Colonic mucosa (tissue), 4 donors: Measurements from ENCODE around the gene SIGLEC1. TPM values are rescaled to one million over a fixed set of nuclear protein-coding genes. Genes with fewer than 3 reads are reported as not detected.

Source experiments
- DNase-seq: peaks from one replicate; pipeline ENCODE4 v3.0.0-alpha.2; 2020
- H3K27ac ChIP-seq: fragments of 200-600 bp; one replicate; pipeline ENCODE4 v1.8.0; 2021
- H3K27me3 ChIP-seq: fragments of 200-600 bp; one replicate; pipeline ENCODE4 v1.8.0; 2021
- H3K36me3 ChIP-seq: fragments of 200-600 bp; one replicate; pipeline ENCODE4 v1.8.0; 2021
- H3K4me1 ChIP-seq: fragments of 200-600 bp; one replicate; pipeline ENCODE4 v1.8.0; 2021; ENCODE audit warnings: mild to moderate bottlenecking
- H3K4me3 ChIP-seq: fragments of 200-600 bp; one replicate; pipeline ENCODE4 v1.8.0; 2021
- H3K9ac ChIP-seq, 2 donors: one replicate each; pipeline ENCODE4 v1.7.0; 2013; ENCODE audit warnings: control low read depth in 2 of 2, low read depth in 2 of 2, low read length in 2 of 2
- H3K9me3 ChIP-seq: fragments of 200-600 bp; one replicate; pipeline ENCODE4 v1.8.0; 2021
- CTCF ChIP-seq: fragments of 200-600 bp; IDR thresholded peaks from one replicate; pipeline ENCODE4 v1.8.0; 2022; ENCODE audit warnings: antibody characterized with exemption, mild to moderate bottlenecking
- intact Hi-C: fragments of 100-400 bp; cut with DNase I; formaldehyde crosslinking; loops from one replicate; pipeline ENCODE4 v1.14.1; 2022
- total RNA-seq, 2 donors: library from RNA; stranded (reverse); fragmentation: NEBNext Ultra II Directional in 1 of 2; extraction: Animal tissue kit (Norgen Biotek cat#: 25700) in 1 of 2; gene quantifications; one replicate each; pipeline ENCODE4 v1.2.1, GENCODE V29; 2021
- donor health status: healthy.
- donor health status: DM: no; HTN: no; CAD: no.
- donor health status: DM: no; HTN: no; CAD: no.

The SIGLEC1 gene
- total RNA-seq, 2 donors from 2014 or later: 2.5 to 4.6 TPM

- TF ChIP-seq CTCF: peak; percentile 65
- no peak overlapping the region for H3K27ac ChIP-seq
- H3K4me3 ChIP-seq: no peak overlapping the region
- no peaks in the 10 kb centered on the region for H3K4me1 ChIP-seq
- no peaks in the 10 kb centered on the region for H3K36me3 ChIP-seq
- DNase-seq: no peak
- intact Hi-C loops: no loop called here
- no peak overlapping the region for H3K9ac ChIP-seq
- no peaks in the 10 kb centered on the region for H3K27me3 ChIP-seq
- H3K9me3 ChIP-seq: no peaks in the 10 kb centered on the region
Observed at GRCh38 chr20:3716195-3716834, 3.9 kb upstream of the SIGLEC1 start.

GRCh38 chr20:3714092-3714491 lies 1.7 kb upstream of the SIGLEC1 start:
- no peak overlapping the region for H3K4me3 ChIP-seq
- no peak for DNase-seq
- H3K9me3 ChIP-seq: no peaks in the 10 kb centered on the region
- H3K9ac ChIP-seq: no peak overlapping the region
- H3K4me1 ChIP-seq: no peaks in the 10 kb centered on the region
- no peaks in the 10 kb centered on the region for H3K27me3 ChIP-seq
- TF ChIP-seq CTCF: no peak
- H3K36me3 ChIP-seq: no peaks in the 10 kb centered on the region
- no peak overlapping the region for H3K27ac ChIP-seq
- intact Hi-C loops: no loop called here

GRCh38 chr20:3711484-3711941 lies 887 bp downstream of the SIGLEC1 start:
- intact Hi-C loops: loop anchor here (1.0 kb wide), 1 partner anchor 35 kb away; no protein-coding TSS in a partner anchor

DNA sequence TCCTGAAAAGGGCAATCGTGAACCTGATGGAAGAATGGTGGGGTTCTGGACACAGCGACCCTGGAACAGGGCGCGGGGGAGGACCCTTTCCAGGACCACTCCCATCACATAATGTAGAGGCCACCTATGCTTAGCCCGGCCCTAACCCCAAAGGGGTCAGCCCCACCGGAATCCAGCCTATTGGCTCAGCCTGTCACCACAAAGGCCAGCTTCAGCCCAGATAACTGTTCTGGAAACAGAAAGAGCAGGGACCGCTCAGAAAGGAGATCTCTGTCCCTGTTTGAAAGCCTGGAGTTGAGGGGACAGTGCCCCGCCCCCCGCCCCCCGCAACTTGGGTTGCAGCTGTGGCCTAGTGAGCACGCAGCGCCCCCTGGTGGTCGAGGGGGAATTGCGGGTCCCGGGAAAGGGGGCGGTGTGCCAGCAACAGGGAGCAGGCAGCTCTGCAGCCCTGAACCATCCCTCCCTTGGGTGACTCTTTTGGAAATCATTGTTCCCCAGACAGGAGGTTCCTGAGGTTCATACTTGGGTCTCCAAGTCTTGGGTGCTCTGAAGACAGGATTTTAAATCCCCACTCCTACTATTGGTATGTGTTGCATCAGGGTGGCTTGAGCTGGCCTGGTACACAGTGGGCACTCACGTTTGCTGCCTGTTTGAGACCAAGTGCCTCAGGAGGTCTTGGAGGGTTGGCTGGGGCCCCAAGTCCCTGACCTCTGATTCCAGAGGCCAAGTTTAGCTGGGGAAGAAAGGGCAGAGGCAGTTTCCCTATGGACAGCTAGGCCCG lies 1.5 kb downstream of the SIGLEC1 start:
- peak; percentile 75 for DNase-seq
- peak; percentile 95 for TF ChIP-seq CTCF
- Histone ChIP-seq H3K4me3 (no peak overlapping the region), H3K36me3 (no peaks in the 10 kb centered on the region), H3K27me3 (no peaks in the 10 kb centered on the region), H3K27ac (no peak overlapping the region), H3K9me3 (no peaks in the 10 kb centered on the region), H3K4me1 (no peaks in the 10 kb centered on the region), H3K9ac (no peak overlapping the region)
- intact Hi-C loops: loop anchor here (1.0 kb wide), 1 partner anchor 35 kb away; no protein-coding TSS in a partner anchor

More at GRCh38 chr20:3711484-3711941, 887 bp downstream of the SIGLEC1 start:
- H3K27me3 ChIP-seq: no peaks in the 10 kb centered on the region
- H3K27ac ChIP-seq: no peak overlapping the region
- H3K9me3 ChIP-seq: no peaks in the 10 kb centered on the region
- no peak for TF ChIP-seq CTCF
- H3K4me3 ChIP-seq: no peak overlapping the region
- no peak for DNase-seq
- no peak overlapping the region for H3K9ac ChIP-seq
- H3K36me3 ChIP-seq: no peaks in the 10 kb centered on the region
- no peaks in the 10 kb centered on the region for H3K4me1 ChIP-seq

- H3K4me1 ChIP-seq: no peaks in the 10 kb centered on the region
- H3K27ac ChIP-seq: no peak overlapping the region
- intact Hi-C loops: no loop called here
- no peaks in the 10 kb centered on the region for H3K9me3 ChIP-seq
- no peaks in the 10 kb centered on the region for H3K27me3 ChIP-seq
- H3K4me3 ChIP-seq: no peak overlapping the region
- H3K36me3 ChIP-seq: no peaks in the 10 kb centered on the region
- no peak for TF ChIP-seq CTCF
- H3K9ac ChIP-seq: no peak overlapping the region
- no peak for DNase-seq
Observed at GRCh38 chr20:3710011-3710466, 2.4 kb downstream of the SIGLEC1 start.
